Effector memory CD4-positive, alpha-beta T cell (primary cell): ENCODE data around the gene MRPS24.

Experiments used
- DNase-seq, 3 donors: peaks; one replicate each; pipeline ENCODE4 v3.0.0-alpha.2; 2020
- H3K27ac ChIP-seq: 2 replicates; pipeline ENCODE4 v1.7.0; 2013; ENCODE audit warnings: mild to moderate bottlenecking, low read length, moderate library complexity; ENCODE audit not compliant: insufficient read depth, poor library complexity, severe bottlenecking
- H3K27me3 ChIP-seq: replicated peaks from 2 replicates; pipeline ENCODE4 v1.7.0; 2013; ENCODE audit warnings: mild to moderate bottlenecking, low read length; ENCODE audit not compliant: insufficient read depth, control insufficient read depth, poor library complexity, severe bottlenecking
- H3K36me3 ChIP-seq: 2 replicates; pipeline ENCODE4 v1.7.0; 2013; ENCODE audit warnings: mild to moderate bottlenecking, low read length, moderate library complexity; ENCODE audit not compliant: control insufficient read depth, insufficient read depth
- H3K4me1 ChIP-seq: 2 replicates; pipeline ENCODE4 v1.7.0; 2013; ENCODE audit warnings: low read length, mild to moderate bottlenecking; ENCODE audit not compliant: control insufficient read depth, insufficient read depth, poor library complexity, severe bottlenecking
- H3K4me3 ChIP-seq: 2 replicates; pipeline ENCODE4 v1.7.0; 2013; ENCODE audit warnings: low read length, low read depth, mild to moderate bottlenecking; ENCODE audit not compliant: insufficient read depth, poor library complexity, severe bottlenecking
- H3K9me3 ChIP-seq: 2 replicates; pipeline ENCODE4 v1.7.0; 2013; ENCODE audit warnings: mild to moderate bottlenecking, low read length, moderate library complexity; ENCODE audit not compliant: control insufficient read depth

Gene MRPS24

GRCh38 chr7:43865277-43865676 lies 4.0 kb downstream of the MRPS24 start:
- Histone ChIP-seq H3K27me3 (no peaks in the 10 kb centered on the region), H3K36me3 (peaks cover 14% of the 10 kb centered on the region), H3K4me1 (peaks cover 9% of the 10 kb centered on the region), H3K27ac (no peak overlapping the region), H3K4me3 (no peak overlapping the region), H3K9me3 (no peaks in the 10 kb centered on the region)
- no peak for DNase-seq

GRCh38 chr7:43864126-43864525 lies 5.2 kb downstream of the MRPS24 start:
- Histone ChIP-seq H3K4me1 (peaks cover 9% of the 10 kb centered on the region), H3K9me3 (no peaks in the 10 kb centered on the region), H3K27me3 (no peaks in the 10 kb centered on the region), H3K27ac (no peak overlapping the region), H3K36me3 (peaks cover 14% of the 10 kb centered on the region), H3K4me3 (no peak overlapping the region)
- DNase-seq: no peak

- Histone ChIP-seq H3K27me3 (no peaks in the 10 kb centered on the region), H3K9me3 (no peaks in the 10 kb centered on the region), H3K4me1 (no peaks in the 10 kb centered on the region), H3K4me3 (no peak overlapping the region), H3K27ac (no peak overlapping the region), H3K36me3 (no peaks in the 10 kb centered on the region)
- no peak for DNase-seq
Measured at GRCh38 chr7:43856996-43857395, 12.3 kb downstream of the MRPS24 start.

GRCh38 chr7:43856316-43856715 lies 13.0 kb downstream of the MRPS24 start:
- Histone ChIP-seq H3K36me3 (no peaks in the 10 kb centered on the region), H3K27me3 (no peaks in the 10 kb centered on the region), H3K9me3 (no peaks in the 10 kb centered on the region), H3K4me1 (no peaks in the 10 kb centered on the region), H3K4me3 (no peak overlapping the region), H3K27ac (no peak overlapping the region)
- DNase-seq: no peak

GRCh38 chr7:43855176-43855575 lies 14.1 kb downstream of the MRPS24 start:
- Histone ChIP-seq H3K27ac (no peak overlapping the region), H3K4me3 (no peak overlapping the region), H3K4me1 (no peaks in the 10 kb centered on the region), H3K36me3 (no peaks in the 10 kb centered on the region), H3K27me3 (no peaks in the 10 kb centered on the region), H3K9me3 (no peaks in the 10 kb centered on the region)
- DNase-seq: no peak

- no peak for DNase-seq
Measured at GRCh38 chr7:43851805-43852204, 17.5 kb downstream of the MRPS24 start.

GRCh38 chr7:43850348-43851116 lies 18.8 kb downstream of the MRPS24 start:
- Histone ChIP-seq H3K27ac (no peak overlapping the region), H3K36me3 (no peaks in the 10 kb centered on the region), H3K4me1 (no peaks in the 10 kb centered on the region), H3K4me3 (no peak overlapping the region), H3K27me3 (no peaks in the 10 kb centered on the region), H3K9me3 (no peaks in the 10 kb centered on the region)
- no peak for DNase-seq

More at GRCh38 chr7:43851805-43852204, 17.5 kb downstream of the MRPS24 start:
- Histone ChIP-seq H3K27me3 (no peaks in the 10 kb centered on the region), H3K36me3 (no peaks in the 10 kb centered on the region), H3K9me3 (no peaks in the 10 kb centered on the region), H3K4me1 (no peaks in the 10 kb centered on the region), H3K4me3 (no peak overlapping the region), H3K27ac (no peak overlapping the region)

GRCh38 chr7:43849047-43849446 lies 20.3 kb downstream of the MRPS24 start:
- H3K9me3 ChIP-seq: no peaks in the 10 kb centered on the region
- no peaks in the 10 kb centered on the region for H3K4me1 ChIP-seq
- H3K27ac ChIP-seq: no peak overlapping the region
- no peaks in the 10 kb centered on the region for H3K36me3 ChIP-seq
- DNase-seq: no peak
- no peak overlapping the region for H3K4me3 ChIP-seq
- no peaks in the 10 kb centered on the region for H3K27me3 ChIP-seq

GRCh38 chr7:43847496-43847895 lies 21.8 kb downstream of the MRPS24 start:
- no peak for DNase-seq
- H3K27me3 ChIP-seq: no peaks in the 10 kb centered on the region
- H3K27ac ChIP-seq: no peak overlapping the region
- H3K9me3 ChIP-seq: no peaks in the 10 kb centered on the region
- no peaks in the 10 kb centered on the region for H3K4me1 ChIP-seq
- no peak overlapping the region for H3K4me3 ChIP-seq
- H3K36me3 ChIP-seq: no peaks in the 10 kb centered on the region

GRCh38 chr7:43844662-43845061 lies 24.7 kb downstream of the MRPS24 start:
- Histone ChIP-seq H3K36me3 (no peaks in the 10 kb centered on the region), H3K9me3 (no peaks in the 10 kb centered on the region), H3K4me3 (no peak overlapping the region), H3K4me1 (no peaks in the 10 kb centered on the region), H3K27me3 (no peaks in the 10 kb centered on the region), H3K27ac (no peak overlapping the region)
- no peak for DNase-seq
